Measurements from ENCODE around the gene SV2C.

SV2C gene

GRCh38 chr5:76134003-76134402 is 50.8 kb downstream of the SV2C start:
- in situ Hi-C loops (cut with HindIII; ENCODE audit: low pct_ligation_motif_present, low sequenced_read_pairs): no loop called here
- H3K36me3 ChIP-seq (replicated peaks): no peaks in the 10 kb centered on the region
- no peak overlapping the region for H3K27ac ChIP-seq
- no peaks in the 10 kb centered on the region for H3K27me3 ChIP-seq (replicated peaks)
- no peak for TF ChIP-seq CTCF (IDR thresholded peaks at IDR 0.05; ENCODE audit: low read depth, low read length, missing control alignments)
- no peak for DNase-seq
- no peak overlapping the region for H3K4me3 ChIP-seq (ENCODE audit: low read depth, low read length)

DNA sequence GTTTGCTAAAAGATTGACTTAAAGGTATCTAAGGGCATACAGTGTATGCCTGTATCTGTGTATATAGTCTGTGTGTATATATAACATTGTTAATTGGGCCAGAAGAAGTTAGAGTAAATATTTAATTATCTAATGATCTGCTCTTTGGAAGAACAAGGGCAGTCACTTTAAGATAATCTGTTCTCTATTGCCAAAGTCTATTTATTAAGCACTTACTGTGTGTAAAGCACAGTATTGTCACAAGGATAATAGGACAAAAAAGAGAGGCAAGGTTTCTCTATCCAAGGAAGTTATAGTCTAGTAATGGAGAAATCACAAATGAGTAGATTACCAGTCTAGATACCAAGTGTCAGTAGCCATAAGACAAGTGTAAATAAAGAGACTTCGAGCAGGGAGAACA is 51.5 kb downstream of the SV2C start:
- H3K27ac ChIP-seq: no peak overlapping the region
- no peaks in the 10 kb centered on the region for H3K27me3 ChIP-seq (replicated peaks)
- no peak for TF ChIP-seq CTCF (IDR thresholded peaks at IDR 0.05; ENCODE audit: low read depth, low read length, missing control alignments)
- in situ Hi-C loops (cut with HindIII; ENCODE audit: low pct_ligation_motif_present, low sequenced_read_pairs): no loop called here
- H3K4me3 ChIP-seq (ENCODE audit: low read depth, low read length): no peak overlapping the region
- DNase-seq: no peak
- no peaks in the 10 kb centered on the region for H3K36me3 ChIP-seq (replicated peaks)

DNA sequence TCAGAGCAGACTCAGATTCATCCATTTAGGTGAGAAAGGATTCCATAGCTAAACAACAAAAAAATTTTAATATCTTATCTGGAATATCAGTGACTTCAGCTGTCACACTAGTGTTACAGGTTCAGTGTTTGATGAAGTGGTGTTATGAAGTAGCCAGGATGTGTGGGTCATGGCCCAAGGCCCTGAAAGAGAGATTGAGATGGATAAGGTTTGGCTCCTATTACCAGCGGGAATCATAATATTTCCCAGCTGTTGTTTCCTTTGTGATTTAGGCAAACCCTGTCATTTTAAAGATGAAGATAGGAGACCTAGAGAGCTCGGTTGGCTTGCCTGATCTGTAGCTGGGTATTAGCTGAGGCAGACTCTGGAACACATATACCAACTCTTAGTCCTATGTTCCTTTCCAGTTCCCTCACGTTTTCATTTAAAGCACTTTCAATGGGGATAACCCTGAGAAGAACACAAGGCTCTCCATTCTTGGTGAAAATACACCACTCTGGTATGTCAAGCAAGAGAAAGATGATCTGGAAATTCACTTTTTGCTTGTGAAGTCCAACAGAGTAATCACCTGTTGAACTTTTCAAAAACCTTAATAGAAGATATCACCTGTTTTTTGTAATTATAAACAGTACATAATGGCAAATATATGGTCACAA is 54.8 kb downstream of the SV2C start:
- no peak overlapping the region for H3K4me3 ChIP-seq (ENCODE audit: low read depth, low read length)
- H3K36me3 ChIP-seq (replicated peaks): no peaks in the 10 kb centered on the region
- no peak for TF ChIP-seq CTCF (IDR thresholded peaks at IDR 0.05; ENCODE audit: low read depth, low read length, missing control alignments)
- in situ Hi-C loops (cut with HindIII; ENCODE audit: low pct_ligation_motif_present, low sequenced_read_pairs): no loop called here
- no peak for DNase-seq
- no peak overlapping the region for H3K27ac ChIP-seq
- no peaks in the 10 kb centered on the region for H3K27me3 ChIP-seq (replicated peaks)

DNA sequence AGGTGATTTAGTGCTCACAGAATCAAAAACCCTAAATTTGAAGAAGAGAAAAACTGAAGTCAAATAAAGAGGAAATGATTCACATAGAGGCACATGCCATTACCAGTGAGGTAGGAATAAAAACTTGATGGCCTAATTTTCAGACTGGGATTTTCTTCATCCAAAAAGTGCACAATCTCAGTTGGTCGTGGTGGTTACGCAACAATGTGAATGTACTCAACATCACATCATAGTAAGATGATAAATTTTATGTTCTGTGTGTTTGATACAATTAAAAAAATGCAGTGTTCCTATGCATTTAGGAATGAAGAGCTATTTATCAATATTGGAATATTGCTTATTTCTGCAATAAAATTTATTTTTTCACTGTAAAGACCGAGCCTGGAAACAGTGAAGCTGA is 60.7 kb downstream of the SV2C start:
- in situ Hi-C loops (cut with HindIII; ENCODE audit: low pct_ligation_motif_present, low sequenced_read_pairs): no loop called here
- H3K36me3 ChIP-seq (replicated peaks): no peaks in the 10 kb centered on the region
- H3K4me3 ChIP-seq (ENCODE audit: low read depth, low read length): no peak overlapping the region
- no peak overlapping the region for H3K27ac ChIP-seq
- no peak for DNase-seq
- TF ChIP-seq CTCF (IDR thresholded peaks at IDR 0.05; ENCODE audit: low read depth, low read length, missing control alignments): no peak
- no peaks in the 10 kb centered on the region for H3K27me3 ChIP-seq (replicated peaks)

DNA sequence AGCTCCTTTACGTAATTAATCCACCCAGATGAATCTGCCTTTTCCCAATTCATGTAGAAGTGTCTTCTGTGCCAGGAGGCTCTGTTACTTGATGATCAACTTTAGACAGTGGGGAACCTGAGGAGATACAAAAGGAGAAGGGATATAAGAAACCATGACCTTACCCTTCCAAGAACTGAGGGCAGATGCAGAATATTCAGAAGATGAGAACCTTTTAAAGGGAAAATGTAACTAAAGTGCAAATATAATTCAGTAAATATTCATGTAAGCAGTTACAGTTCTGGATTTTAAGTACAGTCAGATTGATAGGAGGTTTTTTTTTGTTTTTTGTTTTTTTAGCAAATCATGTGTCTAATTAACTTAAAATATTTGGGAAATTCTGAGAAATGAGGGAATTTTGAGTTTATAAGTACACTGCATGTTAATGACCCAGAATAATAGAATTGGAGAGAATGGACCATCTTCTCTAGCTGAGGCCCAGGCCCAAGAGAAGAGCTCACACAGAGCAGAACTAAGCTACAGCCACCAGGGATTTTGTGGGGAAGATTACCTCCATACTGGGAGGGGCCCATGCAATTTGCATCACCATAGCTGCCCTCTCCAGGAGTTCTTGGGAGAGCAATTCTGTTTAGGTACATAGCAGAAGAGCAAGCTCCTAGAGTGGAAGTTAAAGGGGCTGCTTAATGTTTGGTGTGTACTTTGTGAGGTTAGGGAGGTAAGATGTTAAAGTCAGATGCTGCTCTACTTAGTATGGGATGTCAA is 61.5 kb downstream of the SV2C start:
- Histone ChIP-seq H3K36me3 (replicated peaks) (no peaks in the 10 kb centered on the region), H3K27me3 (replicated peaks) (no peaks in the 10 kb centered on the region), H3K4me3 (ENCODE audit: low read depth, low read length) (no peak overlapping the region), H3K27ac (no peak overlapping the region)
- in situ Hi-C loops (cut with HindIII; ENCODE audit: low pct_ligation_motif_present, low sequenced_read_pairs): no loop called here
- DNase-seq: no peak
- TF ChIP-seq CTCF (IDR thresholded peaks at IDR 0.05; ENCODE audit: low read depth, low read length, missing control alignments): no peak

Data from brain microvascular endothelial cell (primary cell).